GM21786 (cell line): ENCODE measurements around the gene PYROXD2.
"Not testable (repeated sequence)": the region's sequence is repeated elsewhere in the genome, so short reads cannot be mapped to it uniquely, and the experiment has no call there.

Experiments
- ATAC-seq: cut with Tn5 transposase; IDR thresholded peaks from one replicate; pipeline ENCODE4 v1.9.1; 2021; ENCODE audit not compliant: unreplicated experiment

PYROXD2 gene

DNA sequence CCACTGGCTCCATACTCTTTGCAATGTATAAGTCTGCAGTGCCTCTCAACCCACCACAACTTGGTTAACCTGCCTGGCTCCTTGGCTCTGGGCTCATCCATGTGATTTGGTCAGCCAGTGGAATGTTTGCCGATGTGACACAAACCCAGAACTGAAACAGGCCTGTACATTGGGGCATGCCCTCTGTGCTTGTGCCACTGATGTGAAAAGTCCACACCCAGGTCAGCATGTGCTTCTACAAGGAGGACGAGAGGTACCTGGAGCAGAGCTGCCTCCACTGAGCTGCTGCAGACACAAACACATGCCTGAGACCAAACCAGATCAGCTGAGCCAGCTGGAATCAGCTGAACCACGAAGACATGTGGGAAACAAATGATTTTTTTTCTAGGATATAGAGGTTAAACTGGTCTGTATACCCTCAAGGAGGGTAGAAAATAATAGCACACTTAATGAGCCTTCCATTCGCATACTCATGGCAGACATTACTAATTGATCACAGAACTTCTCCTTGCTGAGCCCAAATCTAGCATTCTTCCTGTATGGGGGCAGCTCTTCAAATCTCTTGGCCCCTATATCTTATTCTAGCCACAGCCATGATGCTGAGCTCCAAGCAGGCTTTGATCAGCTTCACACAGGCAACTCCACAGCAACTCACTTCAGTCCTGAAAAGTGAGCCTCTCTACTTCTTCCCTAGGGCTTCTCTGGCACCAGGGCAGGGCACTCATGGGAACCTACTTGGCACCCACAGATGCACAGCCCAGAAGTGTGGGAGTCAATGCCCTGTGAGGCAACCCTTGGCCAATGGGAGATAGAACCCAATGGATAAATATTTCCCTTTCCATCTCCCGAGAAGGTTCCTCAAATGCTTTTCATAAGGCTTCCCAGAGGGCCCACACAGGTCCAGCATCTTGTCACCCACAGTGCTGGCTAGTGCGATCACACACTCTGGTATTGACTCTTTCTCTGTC is 18.6 kb downstream of the PYROXD2 start:
- no peak for ATAC-seq

DNA sequence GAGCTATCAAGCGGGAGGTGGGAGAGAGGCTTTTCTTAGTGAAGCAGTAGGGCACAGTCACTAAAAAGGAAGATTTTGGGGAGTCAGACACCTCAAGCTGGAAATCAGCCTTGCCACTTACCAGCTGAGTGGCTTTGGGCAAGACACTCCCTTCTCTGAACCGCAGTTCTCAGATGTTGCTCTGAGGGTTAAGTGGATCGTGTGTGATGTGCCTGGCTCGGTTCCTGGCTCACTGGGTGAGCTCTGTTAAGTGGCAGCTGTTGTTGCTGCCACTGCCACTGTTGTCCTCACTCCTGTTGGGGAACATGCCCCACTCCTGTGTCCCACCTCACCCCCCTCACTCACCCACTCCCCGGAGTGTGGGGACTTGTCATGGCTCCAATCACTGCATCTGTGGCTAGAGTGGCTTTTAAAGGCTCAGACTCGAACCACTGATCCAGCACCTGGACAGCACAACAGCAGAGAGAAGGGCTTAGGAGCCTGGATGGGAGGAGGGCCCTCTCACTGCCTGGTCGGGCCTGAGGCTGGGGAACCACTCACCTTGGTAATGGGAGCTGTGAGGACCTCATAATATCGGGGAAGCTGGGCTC is 20.0 kb downstream of the PYROXD2 start:
- ATAC-seq, result no peak

DNA sequence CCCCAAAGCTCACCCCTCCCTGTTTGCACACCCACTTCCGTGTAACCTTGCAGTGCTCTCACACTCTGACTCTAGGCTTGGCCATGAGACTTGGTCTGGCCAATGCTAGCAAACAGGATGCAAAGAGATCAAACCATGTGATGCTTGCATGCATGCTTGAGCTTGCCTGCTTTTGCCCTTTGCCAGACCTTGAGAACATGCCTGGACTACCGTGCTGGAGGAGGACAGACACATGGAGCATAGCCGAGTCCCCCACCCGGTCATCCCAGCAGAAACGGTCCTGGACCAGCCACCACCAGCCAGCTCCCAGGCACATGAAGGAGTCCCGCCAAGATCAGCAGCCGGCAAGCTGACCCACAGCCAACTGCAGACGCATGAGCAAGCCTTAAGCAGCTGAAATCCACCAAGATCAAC is 23.4 kb downstream of the PYROXD2 start:
- ATAC-seq, result peak; percentile 51

DNA sequence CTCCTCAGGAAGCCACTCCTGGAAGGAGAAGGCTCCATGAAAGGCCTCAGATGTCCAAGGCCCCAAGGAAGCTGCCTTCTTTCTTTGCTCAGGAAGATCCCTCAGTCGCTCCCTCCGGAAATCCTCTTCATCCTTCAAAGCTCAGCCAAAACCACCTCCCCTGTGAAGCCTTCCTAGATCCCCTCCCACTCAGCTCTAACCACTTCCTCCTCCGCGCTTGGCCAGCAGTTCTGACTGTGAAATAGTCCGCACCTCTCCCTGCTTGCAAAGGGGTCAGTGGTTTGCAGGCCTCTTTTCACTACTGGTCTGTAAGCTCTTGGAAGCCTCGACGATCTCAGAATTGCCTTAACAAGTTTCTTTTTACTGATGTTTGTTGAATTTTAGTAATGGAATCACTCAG is 23.9 kb downstream of the PYROXD2 start:
- ATAC-seq, result peak; percentile 54

DNA sequence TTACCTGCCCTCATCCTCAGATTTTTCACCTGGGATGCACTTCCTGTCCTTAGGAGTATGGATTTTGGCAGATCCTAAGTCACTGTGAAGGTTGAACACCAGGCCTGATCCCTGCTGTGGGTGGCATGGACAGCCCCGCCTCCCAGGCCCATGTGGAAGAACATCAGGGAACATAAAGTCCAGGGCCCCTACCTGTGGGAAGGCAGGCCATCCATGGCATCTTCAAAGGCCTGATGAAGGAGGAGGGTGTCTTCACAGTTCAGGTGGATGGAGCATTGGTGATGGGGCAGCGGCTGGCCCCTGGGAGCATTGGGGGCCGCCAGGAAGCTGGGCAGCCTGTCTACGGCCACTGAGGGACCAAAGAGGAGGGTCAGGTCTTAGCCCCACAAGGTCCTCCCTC is 24.6 kb downstream of the PYROXD2 start:
- ATAC-seq, result no peak

DNA sequence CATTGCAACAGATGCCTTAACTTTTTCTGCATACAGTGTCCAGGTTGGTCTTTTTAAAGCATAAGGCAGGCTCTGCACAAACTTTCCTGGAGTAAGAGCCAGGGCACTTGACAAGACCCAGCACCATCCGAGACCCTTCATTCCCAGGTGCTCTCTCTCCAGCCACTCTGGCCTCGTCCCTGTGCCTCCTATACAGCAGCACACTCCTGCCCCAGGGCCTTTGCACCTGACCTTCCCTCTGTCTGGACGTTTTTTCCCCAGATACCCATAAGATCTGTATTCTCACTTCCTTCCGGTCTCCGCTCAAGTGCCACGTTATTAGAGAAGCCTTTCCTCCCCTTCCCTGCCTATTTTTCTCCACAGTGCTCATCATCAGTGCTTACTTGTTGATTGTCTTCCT is 25.6 kb downstream of the PYROXD2 start:
- ATAC-seq, result no peak

DNA sequence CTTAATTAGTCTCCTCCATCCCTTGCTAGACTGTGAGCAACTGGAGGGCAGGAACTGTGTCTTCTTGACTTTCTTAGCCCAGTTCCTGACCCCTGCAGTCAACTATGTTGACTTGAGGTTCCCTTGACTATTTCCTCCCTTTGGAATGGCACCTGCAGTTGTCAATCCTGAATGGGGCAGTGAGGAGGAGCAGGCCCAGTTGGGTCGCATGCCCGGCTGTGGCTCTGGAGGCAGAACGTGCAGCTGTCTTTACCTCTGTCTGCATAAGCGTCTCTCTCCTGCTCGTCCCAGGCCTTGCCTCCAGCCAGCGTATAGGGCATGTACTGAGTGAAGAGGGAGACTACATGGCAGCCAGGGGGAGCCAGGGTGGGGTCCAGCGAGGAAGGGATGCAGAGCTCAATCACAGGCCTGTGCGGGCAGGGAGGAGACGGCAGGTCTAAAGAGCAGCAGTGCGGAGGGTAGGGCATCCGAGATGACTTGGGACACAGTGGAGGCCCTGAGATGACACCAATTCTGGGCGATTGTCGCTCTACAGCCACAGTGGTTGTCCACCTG is 26.8 kb downstream of the PYROXD2 start:
- ATAC-seq, result no peak

DNA sequence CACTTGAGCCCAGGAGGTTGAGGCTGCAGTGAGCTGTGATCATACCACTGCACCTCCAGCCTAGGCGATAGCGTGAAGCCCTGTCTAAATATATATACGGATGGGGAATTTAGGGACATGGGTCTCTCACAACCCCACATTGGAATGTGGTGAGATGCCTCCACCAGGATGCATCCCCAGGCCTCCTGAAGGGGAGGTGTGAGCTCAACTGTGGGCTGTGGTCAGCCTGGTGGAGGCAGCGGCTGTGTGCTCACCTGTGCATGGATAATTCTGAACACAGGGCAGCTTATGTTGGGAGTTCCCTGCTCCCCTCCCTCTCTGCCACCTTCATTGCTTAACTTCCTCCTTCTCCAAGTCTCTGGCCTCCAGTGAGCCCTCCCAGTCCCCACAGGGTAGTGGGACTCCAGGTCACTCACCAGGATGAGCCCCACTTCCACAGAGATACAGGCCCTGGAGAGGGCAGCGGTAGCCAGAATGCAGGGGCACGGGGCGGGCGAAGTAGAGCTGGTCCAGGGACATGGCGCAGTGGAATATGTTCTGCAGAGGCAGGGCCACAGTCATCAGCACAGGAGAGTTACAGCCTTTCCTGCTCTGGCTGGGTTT is 30.4 kb downstream of the PYROXD2 start:
- ATAC-seq, result no peak

DNA sequence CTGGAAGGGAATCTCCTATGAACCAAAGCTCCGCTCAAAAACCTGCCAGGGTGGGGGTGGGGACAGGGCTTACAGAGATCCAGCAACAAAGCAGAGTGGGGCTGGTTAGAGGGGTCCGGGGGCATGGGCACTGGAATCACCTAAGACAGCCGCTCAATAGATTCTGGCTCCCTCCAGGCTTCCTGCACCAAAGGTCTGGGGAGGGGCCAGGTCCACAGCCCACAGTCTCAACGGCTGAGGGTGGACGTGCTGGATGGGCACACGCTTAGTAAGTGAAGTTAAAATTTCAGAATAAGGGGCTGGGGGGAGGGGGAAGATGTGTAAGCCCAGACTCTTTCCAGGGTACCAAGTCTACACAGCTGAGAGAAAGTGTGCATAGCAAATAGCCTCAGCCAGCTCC is 31.1 kb downstream of the PYROXD2 start:
- ATAC-seq, result no peak

DNA sequence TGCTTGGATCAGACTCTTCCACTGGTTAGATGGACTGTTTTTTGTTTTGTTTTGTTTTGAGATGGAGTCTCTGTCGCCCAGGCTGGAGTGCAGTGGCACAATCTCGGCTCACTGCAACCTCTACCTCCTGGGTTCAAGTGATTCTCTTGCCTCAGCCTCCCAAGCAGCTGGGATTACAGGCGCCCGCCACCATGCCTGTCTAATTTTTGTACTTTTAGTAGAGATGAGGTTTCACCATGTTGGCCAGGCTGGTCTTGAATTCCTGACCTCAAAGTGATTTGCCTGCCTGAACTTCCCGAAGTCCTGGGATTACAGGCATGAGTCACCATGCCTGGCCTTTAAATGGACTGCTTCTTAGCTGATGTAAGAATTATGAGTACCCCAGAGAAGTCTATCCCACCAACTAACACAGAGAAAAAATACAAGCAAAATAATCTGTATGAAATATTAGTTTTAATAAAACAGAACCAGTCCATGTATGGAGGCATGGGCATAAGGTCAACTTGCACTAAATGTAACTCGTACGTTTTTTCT is 31.8 kb downstream of the PYROXD2 start:
- ATAC-seq, result not testable (repeated sequence)

DNA sequence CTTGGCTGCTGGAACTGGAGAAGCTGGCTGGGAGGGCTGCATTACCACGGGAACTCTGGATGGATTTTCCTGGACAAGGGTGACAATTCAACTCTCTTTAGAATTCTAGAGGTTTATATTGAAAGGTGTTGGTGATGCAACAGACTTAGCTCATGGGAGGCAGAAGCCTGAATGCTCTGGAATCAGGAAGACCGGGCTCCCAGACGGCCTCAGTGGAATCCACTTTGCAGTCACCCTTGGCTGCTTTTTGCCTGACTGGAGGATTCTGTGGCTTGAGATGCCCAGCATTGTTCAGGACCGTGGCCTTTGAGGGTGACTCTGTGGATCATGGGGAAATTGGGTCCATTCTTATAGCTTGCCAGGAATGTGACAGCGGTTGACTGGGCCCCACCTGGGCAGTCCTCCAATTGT is 32.3 kb downstream of the PYROXD2 start:
- no peak for ATAC-seq

DNA sequence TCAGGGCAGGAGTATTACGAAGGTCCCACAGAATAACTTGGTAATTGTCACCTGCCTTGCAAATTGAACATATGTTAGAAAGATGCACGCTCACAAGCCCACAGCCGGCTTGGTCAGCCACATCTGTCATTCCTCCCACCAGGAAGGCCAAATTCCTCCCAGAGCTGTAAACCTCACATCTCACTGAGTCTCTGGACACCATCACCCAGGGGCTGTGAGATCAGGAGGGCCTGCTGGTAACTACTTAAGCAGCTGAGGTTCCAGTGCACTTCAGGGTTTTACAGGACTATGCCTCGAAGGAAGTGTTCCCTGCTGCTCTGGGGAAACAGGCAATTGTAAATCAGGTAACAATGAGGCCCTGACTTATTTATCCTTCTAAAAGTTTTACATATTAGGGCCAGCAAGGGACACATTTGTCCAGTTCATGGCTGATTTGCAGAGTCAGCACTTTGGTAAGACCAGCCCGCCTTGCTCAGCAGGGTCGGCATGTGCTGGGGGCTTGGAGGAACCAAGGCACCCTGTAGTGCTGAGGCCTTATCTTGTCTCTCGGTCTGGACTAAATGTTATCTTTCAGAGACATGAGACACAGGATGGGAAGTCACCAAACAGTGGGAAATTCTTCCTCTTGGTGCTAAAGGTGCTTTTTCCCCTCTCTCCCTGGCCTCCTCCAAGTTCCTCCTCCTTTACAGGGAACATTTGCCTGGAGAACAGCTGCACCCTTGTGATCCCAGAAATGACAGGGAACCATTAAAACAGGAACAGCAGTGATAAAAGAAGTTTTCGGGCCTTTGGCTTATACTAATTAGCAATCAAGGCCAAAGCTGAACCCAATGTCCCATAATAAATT is 34.3 kb downstream of the PYROXD2 start:
- ATAC-seq, result no peak

DNA sequence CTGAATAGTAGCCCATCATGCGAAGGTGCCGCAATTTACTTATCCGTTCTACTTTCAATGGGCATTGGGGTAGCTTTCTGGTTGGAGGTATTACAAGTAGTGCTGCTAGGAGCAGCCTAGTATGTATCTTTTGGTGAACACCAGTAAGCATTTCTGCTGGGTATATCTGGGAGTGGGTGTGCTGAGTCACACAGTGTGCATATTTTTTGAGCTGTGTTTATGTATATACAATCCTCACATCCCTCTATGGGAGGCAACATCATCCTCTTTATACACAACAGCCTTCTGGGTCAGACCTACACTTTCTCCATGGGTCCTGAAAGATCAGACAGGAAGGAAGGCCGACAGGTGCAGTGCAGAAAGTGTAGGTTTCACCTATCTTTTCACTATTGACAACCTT is 36.3 kb downstream of the PYROXD2 start:
- no peak for ATAC-seq

DNA sequence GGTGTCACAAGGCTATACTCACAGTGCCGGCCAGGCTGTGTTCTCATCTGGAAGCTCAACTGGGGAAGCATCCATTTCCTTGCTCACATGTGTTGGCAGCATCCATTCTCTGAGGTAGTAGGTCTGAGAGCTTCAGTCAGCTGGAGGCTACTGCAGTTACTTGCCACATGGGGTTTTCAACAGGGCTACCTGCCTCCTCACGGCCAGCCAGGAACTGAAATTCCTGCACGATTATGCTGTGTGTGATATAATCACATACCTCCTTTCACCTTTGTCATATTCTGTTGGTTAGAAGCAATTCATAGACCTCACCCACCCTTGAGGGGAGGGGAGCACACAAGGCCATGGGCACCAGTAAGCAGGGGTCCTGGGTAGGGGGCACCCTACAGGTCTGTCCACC is 37.4 kb downstream of the PYROXD2 start:
- no peak for ATAC-seq

DNA sequence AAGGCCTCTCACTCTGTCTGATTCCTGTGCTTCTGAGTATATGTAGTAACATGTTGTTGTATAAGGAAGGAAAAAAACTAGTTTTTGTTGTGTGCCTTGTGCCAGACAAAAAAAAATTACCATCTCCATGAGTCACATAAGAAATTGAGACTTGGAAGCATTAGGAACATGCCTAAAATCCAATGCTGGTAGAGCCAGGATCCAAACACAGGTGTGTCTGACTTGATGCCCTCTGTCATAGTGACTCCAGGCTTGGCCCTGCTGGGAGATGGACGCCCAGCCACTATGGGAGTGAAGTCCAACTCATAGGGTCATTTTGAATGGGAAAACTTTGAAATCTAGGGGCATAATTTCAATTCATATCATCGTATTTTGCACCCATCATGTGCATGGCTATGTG is 38.0 kb downstream of the PYROXD2 start:
- no peak for ATAC-seq

DNA sequence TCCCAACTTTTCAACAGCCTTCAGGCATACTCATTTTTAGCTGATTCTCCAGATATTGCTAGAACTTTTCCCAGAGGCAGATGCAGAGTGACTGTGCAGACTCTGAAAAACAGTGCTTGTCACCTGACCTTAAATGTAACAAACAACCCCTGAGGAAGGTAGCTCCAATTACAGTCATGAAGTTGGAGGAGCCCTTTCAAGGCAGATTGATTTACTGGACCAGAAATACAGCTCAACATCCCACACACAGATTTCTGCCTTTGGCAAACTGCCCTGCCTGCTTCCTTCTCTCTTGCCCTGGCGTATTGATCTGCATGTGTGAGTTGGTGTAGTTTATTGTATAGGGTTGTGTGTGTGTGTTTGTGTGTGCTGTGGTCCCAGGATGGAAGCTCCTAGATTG is 38.5 kb downstream of the PYROXD2 start:
- ATAC-seq, result no peak

DNA sequence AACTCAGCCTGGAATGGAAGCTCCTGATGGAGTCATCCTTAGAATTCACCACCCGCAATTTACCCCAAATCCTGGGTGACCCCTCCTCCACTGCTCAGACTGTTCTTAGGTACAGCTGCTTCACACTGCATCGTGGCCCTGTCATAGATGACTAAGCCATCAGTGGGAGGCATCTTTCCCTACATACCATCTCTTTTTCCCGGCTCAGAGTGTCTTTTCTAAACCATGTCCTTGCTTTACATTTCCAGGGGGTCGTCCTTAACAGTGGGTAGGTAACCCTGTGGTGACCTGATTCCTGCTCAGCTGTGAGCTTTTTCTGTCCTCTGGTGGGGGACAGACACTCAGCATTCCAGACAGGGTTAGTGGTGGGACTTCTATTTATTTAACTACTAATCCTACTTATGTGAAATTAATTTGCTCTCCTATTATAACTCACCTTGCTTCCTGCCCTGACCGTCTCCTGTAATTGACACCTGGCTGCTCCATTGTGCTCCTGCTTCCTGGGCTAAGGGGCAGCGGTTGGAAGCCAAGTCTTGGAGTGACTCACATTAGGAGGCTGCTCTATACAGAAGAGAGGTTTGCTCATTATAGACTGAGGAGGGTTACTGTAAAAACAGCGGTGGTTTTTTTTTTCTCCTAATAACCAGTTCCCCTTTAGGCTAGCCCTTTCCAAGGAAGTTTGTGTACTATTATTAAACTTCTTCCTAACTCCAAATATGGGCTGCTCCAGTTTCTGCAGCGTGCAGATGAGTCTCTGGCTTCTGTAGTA is 40.6 kb downstream of the PYROXD2 start:
- no peak for ATAC-seq

DNA sequence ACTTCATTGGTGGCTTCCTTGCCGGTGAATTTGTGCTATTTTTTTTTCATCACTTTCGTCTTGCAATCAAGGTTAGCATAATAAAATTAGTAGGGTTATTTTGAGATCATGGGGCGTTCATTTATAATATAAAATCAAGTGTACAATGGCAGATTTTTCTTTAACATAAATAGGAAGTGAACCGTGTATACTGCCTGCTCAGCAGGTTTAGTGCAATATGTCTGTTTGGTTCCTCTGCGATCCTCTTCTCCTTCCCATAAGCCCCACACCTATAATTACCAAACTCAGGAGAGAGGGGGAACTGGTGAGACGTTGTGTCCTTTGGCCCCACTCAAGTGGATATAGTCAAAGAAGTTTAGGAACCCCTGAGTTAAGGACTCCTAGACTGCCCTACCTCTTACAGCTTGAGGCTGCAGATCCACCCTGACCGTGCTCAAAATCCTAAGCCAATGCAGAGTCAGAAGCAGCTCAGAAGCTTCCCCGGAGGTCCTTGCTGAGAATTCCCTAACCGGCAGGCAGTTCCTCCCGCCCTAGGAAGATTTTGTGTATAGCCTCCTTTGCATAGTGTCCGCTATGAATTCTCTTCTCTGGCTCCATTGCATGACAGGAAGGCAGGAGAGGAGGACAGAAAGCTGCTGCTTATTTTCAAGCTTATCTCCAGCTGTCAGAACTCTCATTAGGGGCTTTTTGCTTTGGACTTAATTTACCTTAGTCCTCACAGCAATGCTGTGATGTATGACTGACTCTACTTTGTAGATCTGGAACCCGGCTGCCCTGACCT is 41.5 kb downstream of the PYROXD2 start:
- no peak for ATAC-seq
